PC-3 (cell line): ENCODE measurements around the gene LRP1B. TPM values are rescaled to one million over a fixed set of nuclear protein-coding genes. Genes with fewer than 3 reads are reported as not detected.

Experiments used
- ATAC-seq: fragments of 200-7000 bp; cut with Tn5 transposase; 2 replicates; pipeline ENCODE4 v1.9.1; 2020; ENCODE audit warnings: mild to moderate bottlenecking, moderate library complexity
- BruUV-seq: library from RNA; stranded (reverse); fragments of 400-500 nt; replicated peaks from 2 replicates; lab custom pipeline; 2021; lab: Mats Ljungman, UMichigan
- CTCF ChIA-PET: fragments of 300-600 bp; sonication (Branson Sonifier 250); formaldehyde crosslinking; loops from one replicate; lab custom pipeline; 2022; ENCODE audit warnings: antibody characterized with exemption; lab: Charles Lee
- POLR2A ChIA-PET: fragments of 300-600 bp; sonication (Branson Sonifier 250); formaldehyde crosslinking; loops from one replicate; lab custom pipeline; 2022; ENCODE audit warnings: antibody characterized with exemption; ENCODE audit not compliant: unreplicated experiment; lab: Charles Lee
- DNase-seq: peaks from one replicate; pipeline ENCODE4 v3.0.0-alpha.2; 2015
- H2AFZ ChIP-seq: fragments of 300-600 bp; sonication (generic); 2 replicates; pipeline ENCODE4 v1.6.0; 2016; ENCODE audit warnings: antibody characterized with exemption, low read length
- H3F3A ChIP-seq: fragments of 300-600 bp; sonication (generic); one replicate; pipeline ENCODE4 v1.6.0; 2017; ENCODE audit warnings: antibody characterized with exemption, low read length, control low read depth, mild to moderate bottlenecking; ENCODE audit not compliant: unreplicated experiment
- H3K27ac ChIP-seq: fragments of 300-600 bp; sonication (generic); 2 replicates; pipeline ENCODE4 v1.5.1; 2016; ENCODE audit warnings: mild to moderate bottlenecking, low read length
- H3K27me3 ChIP-seq: fragments of 300-600 bp; sonication (generic); 2 replicates; pipeline ENCODE4 v1.6.1; 2016; ENCODE audit warnings: low read length, mixed read lengths
- H3K36me3 ChIP-seq: fragments of 300-600 bp; sonication (generic); 2 replicates; pipeline ENCODE4 v1.6.1; 2016; ENCODE audit warnings: low read depth, mixed run types, low read length, mixed read lengths
- H3K4me1 ChIP-seq: fragments of 300-600 bp; sonication (generic); 2 replicates; pipeline ENCODE4 v1.5.1; 2016; ENCODE audit warnings: low read length; ENCODE audit not compliant: insufficient read depth
- H3K4me2 ChIP-seq: fragments of 300-600 bp; sonication (generic); 2 replicates; pipeline ENCODE4 v1.6.0; 2016; ENCODE audit warnings: low read length
- H3K4me3 ChIP-seq: fragments of 300-600 bp; sonication (generic); 2 replicates; pipeline ENCODE4 v1.5.1; 2016; ENCODE audit warnings: mild to moderate bottlenecking, low read length, mixed read lengths
- H3K79me2 ChIP-seq: fragments of 300-600 bp; sonication (generic); 2 replicates; pipeline ENCODE4 v1.6.1; 2017; ENCODE audit warnings: low read length, mixed read lengths
- H3K9ac ChIP-seq: fragments of 300-600 bp; sonication (generic); 2 replicates; pipeline ENCODE4 v1.6.0; 2016; ENCODE audit warnings: mild to moderate bottlenecking, low read length
- H3K9me2 ChIP-seq: fragments of 300-600 bp; sonication (generic); replicated peaks from 2 replicates; pipeline ENCODE4 v1.6.1; 2016; ENCODE audit warnings: mixed run types, low read length, mixed read lengths
- H3K9me3 ChIP-seq: fragments of 300-600 bp; sonication (generic); 2 replicates; pipeline ENCODE4 v1.6.1; 2016; ENCODE audit warnings: low read length, mixed read lengths
- H4K20me1 ChIP-seq: fragments of 300-600 bp; sonication (generic); 2 replicates; pipeline ENCODE4 v1.6.1; 2016; ENCODE audit warnings: low read length, mixed read lengths
- CTCF ChIP-seq: fragments of 300-600 bp; sonication (generic); conservative IDR thresholded peaks from 2 replicates; pipeline ENCODE4 v1.5.1; 2017; ENCODE audit warnings: antibody characterized with exemption, low read depth, mild to moderate bottlenecking, low read length
- EZH2 ChIP-seq: fragments of 300-600 bp; sonication (generic); IDR thresholded peaks from one replicate; pipeline ENCODE4 v1.6.1; 2017; ENCODE audit warnings: antibody characterized with exemption, mild to moderate bottlenecking, low read length; ENCODE audit not compliant: unreplicated experiment
- EZH2phosphoT487 ChIP-seq: fragments of 300-600 bp; sonication (generic); IDR thresholded peaks from 2 replicates; pipeline ENCODE4 v1.6.1; 2018; ENCODE audit warnings: mild to moderate bottlenecking, antibody characterized with exemption, low read length, borderline replicate concordance
- intact Hi-C: fragments of 100-400 bp; cut with micrococcal nuclease; formaldehyde crosslinking; loops from 2 replicates; pipeline ENCODE4 v1.9.0; 2023
- total RNA-seq: library from RNA; depleted of rRNA; stranded (reverse); fragments of >200 nt; gene quantifications from 2 replicates; pipeline ENCODE4 v1.2.3, GENCODE V29; 2014

The LRP1B gene
- total RNA-seq, 1 experiment from 2014 or later = 0.04 TPM

DNA sequence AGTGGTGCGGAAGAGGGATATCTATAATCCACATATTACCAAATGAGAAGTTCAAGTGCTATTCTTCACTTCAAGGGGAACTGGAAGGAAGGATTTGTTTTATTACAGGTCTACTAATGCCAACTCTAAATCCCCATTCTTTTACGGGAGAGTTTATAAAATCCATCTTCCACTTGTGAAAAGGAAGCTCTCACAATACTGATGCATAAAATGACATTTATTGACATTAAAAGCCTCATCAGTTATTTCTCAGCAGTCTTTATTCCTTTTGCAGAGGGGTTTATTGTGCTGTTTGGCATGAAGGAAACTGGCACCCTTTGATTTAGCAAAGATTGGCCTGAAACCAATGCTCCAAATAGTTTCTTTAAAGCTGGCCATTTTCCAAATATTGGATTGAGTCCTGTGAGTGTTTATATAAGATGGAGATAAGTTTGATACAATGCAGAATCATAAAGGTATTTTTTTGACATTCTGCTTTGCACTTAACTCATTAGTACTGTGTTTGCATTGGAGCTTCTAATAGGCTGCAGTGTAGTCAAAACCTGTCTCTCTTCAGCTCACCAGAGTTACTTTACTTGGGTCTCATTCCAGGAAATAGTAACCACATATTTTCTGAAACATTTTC lies 26.6 kb downstream of the LRP1B start:
- no TSS peak for BruUV-seq
- ATAC-seq (peak; percentile 56), DNase-seq (peak; percentile 2)
- intact Hi-C loops = no loop called here
- H4K20me1 ChIP-seq = no peaks in the 10 kb centered on the region
- no peak overlapping the region for H3K4me2 ChIP-seq
- peak overlapping the region; percentile 47; the same call in 1 of the 2 replicates for H3K27ac ChIP-seq
- H3K27me3 ChIP-seq = no peaks in the 10 kb centered on the region
- H3K9me3 ChIP-seq = no peaks in the 10 kb centered on the region
- TF ChIP-seq CTCF (no peak), EZH2 (no peak), EZH2phosphoT487 (no peak)
- POLR2A ChIA-PET = no interaction called here
- H3K79me2 ChIP-seq = no peaks in the 10 kb centered on the region
- CTCF ChIA-PET = interaction anchor here (1.0 kb wide), 1 partner anchor 9 kb away, joined by 3 read pairs; no protein-coding TSS in a partner anchor
- no peaks in the 10 kb centered on the region for H3K36me3 ChIP-seq
- H3K9ac ChIP-seq = no peak overlapping the region
- no peaks in the 10 kb centered on the region for H3K9me2 ChIP-seq
- H3K4me3 ChIP-seq = no peak overlapping the region
- no peaks in the 10 kb centered on the region for H3K4me1 ChIP-seq
- no peak overlapping the region for H2AFZ ChIP-seq
- no peaks in the 10 kb centered on the region for H3F3A ChIP-seq

DNA sequence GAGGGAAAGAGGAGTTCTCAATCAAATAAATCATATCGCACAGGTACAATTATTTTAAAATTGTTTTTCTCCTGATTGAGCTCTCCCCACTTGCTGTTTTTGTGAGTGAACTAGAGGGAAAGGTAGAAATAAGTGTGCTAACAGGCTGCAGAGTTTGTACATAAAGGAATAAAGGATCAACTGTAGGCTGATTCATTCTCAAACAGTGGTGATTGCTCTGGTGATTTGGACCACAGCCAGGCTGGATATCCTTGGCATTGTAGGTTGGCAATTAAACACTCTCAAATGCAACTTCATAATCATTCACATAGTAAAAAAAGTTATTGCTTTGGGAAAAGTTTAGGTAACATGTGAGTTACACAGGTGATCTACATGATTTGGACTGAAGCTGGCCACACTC lies 29.8 kb downstream of the LRP1B start:
- POLR2A ChIA-PET = no interaction called here
- ATAC-seq (peak; percentile 70), DNase-seq (peak; percentile 28)
- Histone ChIP-seq H3K4me3 (no peak overlapping the region), H3K9me3 (no peaks in the 10 kb centered on the region), H3K36me3 (no peaks in the 10 kb centered on the region), H3K9ac (no peak overlapping the region), H3K27ac (no peak overlapping the region), H4K20me1 (no peaks in the 10 kb centered on the region), H3K27me3 (no peaks in the 10 kb centered on the region), H3K4me2 (no peak overlapping the region), H3K4me1 (no peaks in the 10 kb centered on the region), H3K9me2 (no peaks in the 10 kb centered on the region), H3K79me2 (no peaks in the 10 kb centered on the region), H2AFZ (no peak overlapping the region), H3F3A (no peaks in the 10 kb centered on the region)
- CTCF ChIA-PET = no interaction called here
- no TSS peak for BruUV-seq
- no peak for TF ChIP-seq CTCF
- TF ChIP-seq EZH2 = no peak
- intact Hi-C loops = loop anchor here (1.0 to 2.0 kb wide), 2 partner anchors 11 to 60 kb away; no protein-coding TSS in a partner anchor

DNA sequence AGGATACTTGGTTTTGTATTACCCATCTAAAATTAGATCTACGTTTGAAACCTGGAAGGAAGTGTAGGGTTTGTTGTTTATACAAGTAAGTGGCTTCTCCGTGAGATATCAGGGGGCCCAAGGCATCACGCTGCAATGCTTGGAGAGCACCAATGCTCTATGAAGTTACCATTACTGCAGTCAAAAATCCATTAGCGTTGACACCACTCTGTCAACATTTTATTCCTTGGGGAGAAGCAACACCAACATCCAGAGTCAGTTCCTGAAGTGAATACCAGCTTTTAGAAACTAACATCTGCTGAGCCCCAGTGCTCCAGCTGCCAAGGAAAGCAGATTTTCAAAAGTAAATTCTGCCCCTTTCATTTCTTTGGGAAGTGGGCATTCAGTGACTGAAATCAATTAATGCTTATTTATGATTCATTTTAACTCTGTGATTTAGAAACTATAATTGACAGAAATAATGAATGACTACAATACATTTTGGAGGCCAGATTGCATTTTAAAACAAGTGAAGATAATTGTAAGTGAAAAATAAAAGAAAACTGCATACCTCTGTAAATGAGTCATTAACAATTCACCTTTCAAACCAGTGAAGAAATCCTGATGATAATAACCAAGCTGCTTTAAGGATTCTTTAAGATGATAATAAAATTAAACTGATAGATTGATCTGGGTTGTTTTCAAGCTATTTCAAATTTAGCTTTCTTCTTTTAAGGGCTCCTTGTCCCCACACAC lies 30.5 kb downstream of the LRP1B start:
- POLR2A ChIA-PET = no interaction called here
- H3K9me2 ChIP-seq = no peaks in the 10 kb centered on the region
- H2AFZ ChIP-seq = no peak overlapping the region
- no peaks in the 10 kb centered on the region for H3K27me3 ChIP-seq
- TF ChIP-seq EZH2phosphoT487 = no peak
- no peak for TF ChIP-seq EZH2
- no peak for TF ChIP-seq CTCF
- CTCF ChIA-PET = no interaction called here
- no peaks in the 10 kb centered on the region for H3K4me1 ChIP-seq
- H3K9me3 ChIP-seq = no peaks in the 10 kb centered on the region
- no peak for DNase-seq
- H3K4me3 ChIP-seq = no peak overlapping the region
- no TSS peak for BruUV-seq
- peak; percentile 35; the same call in 1 of the 2 replicates for ATAC-seq
- no peaks in the 10 kb centered on the region for H3F3A ChIP-seq
- H4K20me1 ChIP-seq = no peaks in the 10 kb centered on the region
- intact Hi-C loops = loop anchor here (2.0 kb wide), 1 partner anchor 60 kb away; no protein-coding TSS in a partner anchor
- no peaks in the 10 kb centered on the region for H3K36me3 ChIP-seq
- no peak overlapping the region for H3K9ac ChIP-seq
- H3K27ac ChIP-seq = no peak overlapping the region
- no peak overlapping the region for H3K4me2 ChIP-seq
- H3K79me2 ChIP-seq = no peaks in the 10 kb centered on the region
